Ectodermal cell (in vitro differentiated cells): ENCODE data around the gene ELMOD1. TPM values are rescaled to one million over a fixed set of nuclear protein-coding genes. Genes with fewer than 3 reads are reported as not detected.
A peak's percentile ranks its signal among the peaks of the same experiment; 100 is the strongest.

ENCODE experiments used
- H3K27ac ChIP-seq: 2 replicates; pipeline ENCODE4 v1.7.0; 2013; ENCODE audit warnings: mild to moderate bottlenecking, low read depth, low read length; ENCODE audit not compliant: insufficient read depth, poor library complexity, severe bottlenecking
- H3K27me3 ChIP-seq: 2 replicates; pipeline ENCODE4 v1.7.0; 2013; ENCODE audit warnings: mild to moderate bottlenecking, low read length; ENCODE audit not compliant: insufficient read depth, control insufficient read depth, poor library complexity, severe bottlenecking
- H3K36me3 ChIP-seq: one replicate; pipeline ENCODE4 v1.7.0; 2013; ENCODE audit warnings: low read length; ENCODE audit not compliant: control insufficient read depth, insufficient read depth
- H3K4me1 ChIP-seq: one replicate; pipeline ENCODE4 v1.7.0; 2013; ENCODE audit warnings: low read length; ENCODE audit not compliant: control insufficient read depth, insufficient read depth
- H3K4me3 ChIP-seq: 2 replicates; pipeline ENCODE4 v1.7.0; 2013; ENCODE audit warnings: low read depth, low read length, control low read depth; ENCODE audit not compliant: insufficient read depth
- H3K9me3 ChIP-seq: 2 replicates; pipeline ENCODE4 v1.7.0; 2013; ENCODE audit warnings: mild to moderate bottlenecking, low read length, moderate library complexity; ENCODE audit not compliant: control insufficient read depth
- WGBS, 2 experiments: methylation state at CpG; one replicate each; pipeline ENCODE4 v1.1.7; 2013; ENCODE audit warnings: missing lambda C conversion rate in 2 of 2; 5-methylcytosine and 5-hydroxymethylcytosine counted together
- polyA plus RNA-seq, 4 experiments: library from polyadenylated mRNA; stranded (reverse); fragments of 50-300 nt; gene quantifications; one replicate each; pipeline ENCODE4 v1.2.3, GENCODE V29; 2013

Gene ELMOD1
- 1.3 TPM for polyA plus RNA-seq (2013, experiment 1 of 4)
- 0.84 TPM for polyA plus RNA-seq (2013, experiment 2 of 4)
- 0.59 TPM for polyA plus RNA-seq (2013, experiment 3 of 4)
- 0.73 TPM for polyA plus RNA-seq (2013, experiment 4 of 4)

- 0 to 1% methylated on average over 74 of the region's 74 CpGs for WGBS, 2 experiments
- Histone ChIP-seq H3K9me3 (no peaks in the 10 kb centered on the region), H3K4me3 (peak within 1 kb of the TSS; percentile 59), H3K27ac (no peak within 1 kb of the TSS), H3K27me3 (peaks cover 80% of the 10 kb centered on the region), H3K36me3 (no peaks in the 10 kb centered on the region), H3K4me1 (peaks cover 13% of the 10 kb centered on the region)
Measured at GRCh38 chr11:107590460-107591377, at the start of gene ELMOD1. Gene ELMOD1, plus strand, starts transcription at chr11:107591147. Its CDS starts 27,043 bp downstream, at chr11:107618190.

DNA sequence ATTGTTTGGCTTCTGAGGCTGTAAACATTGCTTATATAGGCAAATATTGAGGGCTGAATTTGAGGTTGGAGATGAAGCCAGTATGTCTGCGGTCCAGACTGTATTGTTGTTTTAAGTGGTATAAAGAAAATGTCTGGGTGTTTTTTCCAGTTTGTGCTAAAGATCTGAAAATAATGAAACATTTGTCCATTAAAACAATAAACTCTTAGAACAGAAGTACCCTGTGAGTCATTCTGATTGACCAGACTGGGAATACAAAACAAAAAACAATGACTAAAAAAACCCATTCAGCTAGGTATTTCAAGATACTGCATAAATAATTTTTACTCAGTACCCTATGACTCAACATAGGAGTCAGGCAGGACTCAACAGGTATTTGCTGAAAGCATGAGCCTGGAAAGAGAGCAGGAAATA lies 45.8 kb upstream of the ELMOD1 start:
- no peak overlapping the region for H3K4me3 ChIP-seq
- H3K27me3 ChIP-seq: no peaks in the 10 kb centered on the region
- 100% methylated on average over 1 of the region's 1 CpG for WGBS, 2 experiments
- no peaks in the 10 kb centered on the region for H3K36me3 ChIP-seq
- H3K4me1 ChIP-seq: no peaks in the 10 kb centered on the region
- no peaks in the 10 kb centered on the region for H3K9me3 ChIP-seq
- no peak overlapping the region for H3K27ac ChIP-seq

DNA sequence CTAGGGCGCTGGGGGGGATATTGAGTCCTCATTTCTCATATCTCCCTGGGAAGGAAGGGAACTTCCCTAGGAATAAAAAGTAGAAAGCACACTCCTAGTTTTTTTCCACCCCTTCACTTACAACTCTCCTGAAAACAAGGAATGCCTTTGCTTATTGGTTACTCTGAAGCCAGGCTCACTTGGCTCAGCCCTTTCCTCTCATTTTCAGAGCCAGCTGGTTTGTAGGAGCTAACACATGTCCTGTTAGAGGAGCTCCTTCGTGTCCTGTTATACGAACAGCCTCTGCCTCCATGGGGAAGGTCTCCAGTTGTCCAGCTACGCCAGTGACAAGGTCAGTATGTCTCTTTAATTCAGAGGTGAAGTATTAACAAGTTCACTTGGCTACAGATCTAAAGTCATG lies 43.0 kb upstream of the ELMOD1 start:
- no peak overlapping the region for H3K27ac ChIP-seq
- WGBS, 2 experiments: 93 to 97% methylated on average over 4 of the region's 4 CpGs
- no peaks in the 10 kb centered on the region for H3K4me1 ChIP-seq
- no peaks in the 10 kb centered on the region for H3K27me3 ChIP-seq
- no peaks in the 10 kb centered on the region for H3K9me3 ChIP-seq
- no peaks in the 10 kb centered on the region for H3K36me3 ChIP-seq
- H3K4me3 ChIP-seq: no peak overlapping the region

DNA sequence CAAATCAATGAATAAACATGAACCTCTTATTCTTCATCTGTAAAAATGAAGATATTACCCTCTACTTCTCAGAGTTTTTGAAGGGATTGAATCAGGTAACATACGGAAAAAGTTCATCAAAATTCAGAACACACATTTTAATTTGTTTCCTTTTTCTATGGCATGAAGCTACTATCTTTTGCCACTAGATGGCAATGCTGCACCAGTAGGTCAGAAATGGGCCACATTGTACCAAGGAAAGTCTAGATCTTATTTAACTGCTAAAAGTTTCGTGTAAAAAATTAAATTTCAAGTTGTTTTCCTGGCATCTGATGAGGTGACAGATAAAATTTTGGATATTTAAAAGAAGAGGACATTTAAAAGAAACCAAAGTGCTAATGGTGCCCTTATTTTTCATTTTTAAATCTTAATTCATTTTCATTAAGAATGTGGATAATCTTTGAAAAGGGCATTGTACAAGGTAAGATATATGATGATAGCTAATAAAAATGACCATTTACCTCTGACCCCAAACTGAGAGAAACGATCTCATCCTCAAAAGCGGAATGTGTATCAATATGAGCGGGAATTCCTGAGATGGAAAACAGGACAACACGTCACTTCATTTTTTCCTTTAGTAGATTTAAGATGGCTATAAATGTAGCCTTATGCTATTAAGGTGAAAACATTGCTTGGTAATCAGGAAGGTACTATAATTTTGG lies 41.5 kb upstream of the ELMOD1 start:
- no peaks in the 10 kb centered on the region for H3K4me1 ChIP-seq
- H3K27ac ChIP-seq: no peak overlapping the region
- no peaks in the 10 kb centered on the region for H3K36me3 ChIP-seq
- WGBS, 2 experiments: 90 to 91% methylated on average over 6 of the region's 6 CpGs
- no peaks in the 10 kb centered on the region for H3K9me3 ChIP-seq
- H3K4me3 ChIP-seq: no peak overlapping the region
- no peaks in the 10 kb centered on the region for H3K27me3 ChIP-seq

DNA sequence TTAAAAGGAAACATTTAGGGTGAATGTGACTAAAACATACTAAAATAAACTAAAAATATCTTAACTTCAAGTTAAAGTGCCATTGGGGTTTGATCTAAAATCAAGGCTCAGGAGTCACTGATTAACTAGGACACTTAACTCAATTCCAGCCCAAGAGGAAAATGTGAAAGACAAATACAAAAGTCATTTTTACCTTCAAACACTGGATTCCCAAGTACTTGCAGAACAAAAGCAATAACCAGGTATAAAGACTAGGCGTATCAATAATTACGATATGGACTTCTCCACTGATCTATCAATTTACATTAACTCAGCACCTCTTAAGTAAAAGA lies 41.0 kb upstream of the ELMOD1 start:
- no peaks in the 10 kb centered on the region for H3K4me1 ChIP-seq
- H3K27me3 ChIP-seq: no peaks in the 10 kb centered on the region
- WGBS, 2 experiments: 86 to 100% methylated on average over 2 of the region's 2 CpGs
- H3K27ac ChIP-seq: peak overlapping the region; percentile 33
- no peak overlapping the region for H3K4me3 ChIP-seq
- no peaks in the 10 kb centered on the region for H3K36me3 ChIP-seq
- H3K9me3 ChIP-seq: no peaks in the 10 kb centered on the region

DNA sequence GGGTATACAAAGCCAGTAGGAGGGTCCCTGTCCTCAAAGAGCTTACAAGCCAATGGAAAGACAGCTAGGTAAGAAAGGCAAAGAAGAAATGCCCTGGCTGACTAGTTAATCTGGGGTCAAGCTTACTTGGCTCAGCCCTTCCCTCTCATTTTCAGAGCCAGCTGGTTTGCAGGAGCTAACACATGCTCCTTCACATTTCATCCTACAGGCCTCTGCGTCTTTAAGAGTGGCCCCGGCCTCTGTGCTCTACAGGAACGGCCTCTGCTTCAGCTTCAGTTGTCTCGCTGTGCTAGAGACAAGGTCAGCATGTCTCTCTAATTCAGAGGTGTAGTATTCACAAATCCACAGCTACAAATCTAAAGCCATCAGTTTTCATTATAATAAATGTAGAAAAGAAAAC lies 40.6 kb upstream of the ELMOD1 start:
- Histone ChIP-seq H3K9me3 (no peaks in the 10 kb centered on the region), H3K4me3 (no peak overlapping the region), H3K4me1 (no peaks in the 10 kb centered on the region), H3K36me3 (no peaks in the 10 kb centered on the region), H3K27ac (peak overlapping the region; percentile 33), H3K27me3 (no peaks in the 10 kb centered on the region)
- WGBS, 2 experiments: 93 to 97% methylated on average over 4 of the region's 4 CpGs

DNA sequence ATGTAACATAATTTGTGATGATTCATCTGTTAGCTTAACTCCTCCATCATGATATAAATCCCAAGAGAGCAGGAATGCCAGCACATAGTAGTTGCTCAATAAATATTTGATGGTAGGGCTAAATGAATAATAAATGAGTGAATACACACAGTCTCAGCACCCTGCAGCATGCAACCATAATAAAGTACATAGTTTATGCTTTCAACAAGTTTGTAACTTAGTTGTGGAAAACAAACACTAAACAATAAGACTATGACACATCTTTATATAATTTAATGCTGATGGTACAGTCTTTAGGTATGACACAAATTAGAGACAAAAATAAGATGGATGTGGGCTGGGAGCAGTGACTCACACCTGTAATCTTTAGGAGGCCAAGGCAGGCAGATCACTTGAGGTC lies 29.3 kb upstream of the ELMOD1 start:
- no peak overlapping the region for H3K4me3 ChIP-seq
- no peaks in the 10 kb centered on the region for H3K27me3 ChIP-seq
- no peak overlapping the region for H3K27ac ChIP-seq
- H3K4me1 ChIP-seq: peaks cover 10% of the 10 kb centered on the region
- H3K36me3 ChIP-seq: no peaks in the 10 kb centered on the region
- no peaks in the 10 kb centered on the region for H3K9me3 ChIP-seq

GRCh38 chr11:107562647-107563208 lies 28.2 kb upstream of the ELMOD1 start:
- Histone ChIP-seq H3K9me3 (no peaks in the 10 kb centered on the region), H3K27ac (no peak overlapping the region), H3K27me3 (no peaks in the 10 kb centered on the region), H3K36me3 (no peaks in the 10 kb centered on the region), H3K4me1 (peaks cover 10% of the 10 kb centered on the region), H3K4me3 (no peak overlapping the region)
- whole genome bisulfite sequencing, 2 experiments: 65 to 73% methylated on average over 3 to 4 of the region's 4 CpGs

GRCh38 chr11:107563702-107564101 lies 27.2 kb upstream of the ELMOD1 start:
- Histone ChIP-seq H3K27ac (no peak overlapping the region), H3K27me3 (no peaks in the 10 kb centered on the region), H3K4me3 (no peak overlapping the region), H3K4me1 (peaks cover 10% of the 10 kb centered on the region), H3K36me3 (no peaks in the 10 kb centered on the region), H3K9me3 (no peaks in the 10 kb centered on the region)
- WGBS, 2 experiments: 48 to 55% methylated on average over 2 of the region's 2 CpGs

DNA sequence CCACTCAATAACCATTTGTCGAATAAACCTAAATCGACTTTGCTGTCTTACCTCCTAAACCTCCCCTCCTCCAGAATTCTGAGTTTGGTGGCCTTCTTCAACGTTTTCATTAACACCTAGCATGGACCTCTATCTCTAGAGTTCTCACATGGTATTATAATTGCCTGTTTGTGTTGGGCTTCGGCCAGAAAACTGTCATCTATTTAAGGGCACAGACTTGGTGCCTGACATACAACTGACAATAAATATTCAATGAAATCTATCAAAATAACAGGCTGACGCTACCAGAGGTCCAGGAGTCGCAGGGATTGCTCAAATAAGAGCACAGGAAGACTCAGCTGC lies 26.1 kb upstream of the ELMOD1 start:
- 22% methylated on average over 6 of the region's 6 CpGs for WGBS, 2 experiments
- Histone ChIP-seq H3K4me1 (peaks cover 10% of the 10 kb centered on the region), H3K36me3 (no peaks in the 10 kb centered on the region), H3K27ac (no peak overlapping the region), H3K27me3 (no peaks in the 10 kb centered on the region), H3K4me3 (peak overlapping the region; percentile 57), H3K9me3 (no peaks in the 10 kb centered on the region)
